ENCODE measurements around the gene PLCZ1. TPM values are rescaled to one million over a fixed set of nuclear protein-coding genes. Genes with fewer than 3 reads are reported as not detected.

The PLCZ1 gene
- total and polyA plus RNA-seq, 2 experiments from 2014 or later, result not detected

GRCh38 chr12:18684430-18684829, 53.4 kb downstream of the PLCZ1 start:
- WGBS (ENCODE audit: low lambda C conversion rate, missing lambda C conversion rate), result 94% methylated on average over 1 of the region's 1 CpG

GRCh38 chr12:18683327-18684013, 54.3 kb downstream of the PLCZ1 start:
- H3K9me3 ChIP-seq (ENCODE audit: low read depth), result no peaks in the 10 kb centered on the region
- no peaks in the 10 kb centered on the region for H3K4me1 ChIP-seq (ENCODE audit: insufficient read depth)
- H3K9me2 ChIP-seq (replicated peaks; ENCODE audit: insufficient read depth), result no peaks in the 10 kb centered on the region
- no peak overlapping the region for H3K27ac ChIP-seq
- no peaks in the 10 kb centered on the region for H3K36me3 ChIP-seq (replicated peaks; ENCODE audit: insufficient read depth, low read depth)
- 100% methylated on average over 2 of the region's 2 CpGs for WGBS (ENCODE audit: low lambda C conversion rate, missing lambda C conversion rate)
- H3K4me2 ChIP-seq, result no peak overlapping the region
- H4K20me1 ChIP-seq (ENCODE audit: insufficient read depth, poor library complexity, severe bottlenecking), result no peaks in the 10 kb centered on the region
- TF ChIP-seq EZH2 (IDR thresholded peaks at IDR 0.05; ENCODE audit: borderline replicate concordance) (no peak), CTCF (IDR thresholded peaks at IDR 0.05; ENCODE audit: poor library complexity) (no peak), EZH2phosphoT487 (IDR thresholded peaks at IDR 0.05; ENCODE audit: low read depth, severe bottlenecking, unreplicated experiment) (no peak)
- H3K27me3 ChIP-seq, result no peaks in the 10 kb centered on the region
- no peak overlapping the region for H2AFZ ChIP-seq
- no peak for DNase-seq (ENCODE audit: low spot score)
- H3K4me3 ChIP-seq, result no peak overlapping the region
- H3K79me2 ChIP-seq, result no peaks in the 10 kb centered on the region

More at GRCh38 chr12:18684430-18684829, 53.4 kb downstream of the PLCZ1 start:
- no peaks in the 10 kb centered on the region for H3K9me3 ChIP-seq (ENCODE audit: low read depth)
- H3K27me3 ChIP-seq, result no peaks in the 10 kb centered on the region
- H3K36me3 ChIP-seq (replicated peaks; ENCODE audit: insufficient read depth, low read depth), result no peaks in the 10 kb centered on the region
- H4K20me1 ChIP-seq (ENCODE audit: insufficient read depth, poor library complexity, severe bottlenecking), result no peaks in the 10 kb centered on the region
- no peaks in the 10 kb centered on the region for H3K9me2 ChIP-seq (replicated peaks; ENCODE audit: insufficient read depth)
- no peaks in the 10 kb centered on the region for H3K4me1 ChIP-seq (ENCODE audit: insufficient read depth)
- TF ChIP-seq CTCF (IDR thresholded peaks at IDR 0.05; ENCODE audit: poor library complexity) (no peak), EZH2 (IDR thresholded peaks at IDR 0.05; ENCODE audit: borderline replicate concordance) (no peak), EZH2phosphoT487 (IDR thresholded peaks at IDR 0.05; ENCODE audit: low read depth, severe bottlenecking, unreplicated experiment) (no peak)
- H2AFZ ChIP-seq, result no peak overlapping the region
- no peak overlapping the region for H3K4me2 ChIP-seq
- no peak overlapping the region for H3K4me3 ChIP-seq
- no peak for DNase-seq (ENCODE audit: low spot score)
- no peaks in the 10 kb centered on the region for H3K79me2 ChIP-seq
- H3K27ac ChIP-seq, result no peak overlapping the region

- no peaks in the 10 kb centered on the region for H3K9me3 ChIP-seq (ENCODE audit: low read depth)
- WGBS (ENCODE audit: low lambda C conversion rate, missing lambda C conversion rate), result 58% methylated on average over 3 of the region's 3 CpGs
- H3K27me3 ChIP-seq, result no peaks in the 10 kb centered on the region
- H3K4me2 ChIP-seq, result no peak overlapping the region
- TF ChIP-seq EZH2 (IDR thresholded peaks at IDR 0.05; ENCODE audit: borderline replicate concordance) (no peak), EZH2phosphoT487 (IDR thresholded peaks at IDR 0.05; ENCODE audit: low read depth, severe bottlenecking, unreplicated experiment) (no peak), CTCF (IDR thresholded peaks at IDR 0.05; ENCODE audit: poor library complexity) (no peak)
- H3K9me2 ChIP-seq (replicated peaks; ENCODE audit: insufficient read depth), result no peaks in the 10 kb centered on the region
- H3K79me2 ChIP-seq, result no peaks in the 10 kb centered on the region
- no peak for DNase-seq (ENCODE audit: low spot score)
- no peak overlapping the region for H2AFZ ChIP-seq
- no peak overlapping the region for H3K27ac ChIP-seq
- H4K20me1 ChIP-seq (ENCODE audit: insufficient read depth, poor library complexity, severe bottlenecking), result no peaks in the 10 kb centered on the region
- H3K4me3 ChIP-seq, result no peak overlapping the region
- peaks cover 7% of the 10 kb centered on the region for H3K4me1 ChIP-seq (ENCODE audit: insufficient read depth)
- H3K36me3 ChIP-seq (replicated peaks; ENCODE audit: insufficient read depth, low read depth), result no peaks in the 10 kb centered on the region
These were observed 56.0 kb downstream of the PLCZ1 start for GRCh38 chr12:18681818-18682217.

All from hepatocyte (in vitro differentiated cells).